LoVo (cell line): ENCODE results near the gene GLP1R.

Source experiments
- DNase-seq: peaks from one replicate; pipeline ENCODE4 v3.0.0-alpha.2; 2016; ENCODE audit warnings: low spot score

GLP1R gene

GRCh38 chr6:39044181-39044580, 4.4 kb upstream of the GLP1R start:
- no peak for DNase-seq

- no peak for DNase-seq
These were observed 900 bp upstream of the GLP1R start for GRCh38 chr6:39047434-39048327.

GRCh38 chr6:39049575-39050283, 1.1 kb downstream of the GLP1R start:
- DNase-seq = no peak

- no peak for DNase-seq
These were observed 2.0 kb downstream of the GLP1R start for GRCh38 chr6:39050453-39051112.

GRCh38 chr6:39051399-39052122, 3.0 kb downstream of the GLP1R start:
- DNase-seq = no peak

- DNase-seq = no peak
These were observed 4.5 kb downstream of the GLP1R start for GRCh38 chr6:39053016-39053624.

- DNase-seq = no peak
These were observed 5.4 kb downstream of the GLP1R start for GRCh38 chr6:39053854-39054576.

DNA sequence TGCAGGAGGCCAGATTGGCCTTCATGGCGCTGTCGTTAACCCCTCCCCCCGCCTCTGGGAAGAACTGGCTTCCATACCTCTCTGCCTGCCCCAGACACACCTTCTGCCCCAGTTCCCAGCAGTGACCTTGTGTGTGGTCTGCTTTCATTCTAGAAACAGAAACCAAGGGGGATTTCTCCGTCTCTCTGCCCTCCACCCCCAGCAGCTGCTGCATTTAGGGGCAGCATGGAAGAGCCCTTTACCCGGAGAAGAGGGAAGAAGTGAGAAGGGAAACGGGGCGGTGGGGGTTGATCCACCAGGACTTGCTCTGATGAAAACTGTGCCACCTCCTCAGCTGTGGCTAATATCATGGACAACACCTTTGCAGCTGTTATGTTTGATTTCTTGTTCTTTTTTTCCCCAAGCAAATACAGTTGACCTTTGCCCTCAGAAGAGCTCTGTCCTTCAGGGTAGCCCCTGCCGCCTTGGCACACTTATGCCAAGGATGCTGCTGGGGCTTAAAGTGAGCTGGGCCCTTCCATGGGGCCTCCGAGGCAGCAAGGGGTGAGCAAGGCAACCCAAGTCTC, 6.1 kb downstream of the GLP1R start:
- DNase-seq = no peak

- DNase-seq = no peak
These were observed 7.1 kb downstream of the GLP1R start for GRCh38 chr6:39055661-39056060.

DNA sequence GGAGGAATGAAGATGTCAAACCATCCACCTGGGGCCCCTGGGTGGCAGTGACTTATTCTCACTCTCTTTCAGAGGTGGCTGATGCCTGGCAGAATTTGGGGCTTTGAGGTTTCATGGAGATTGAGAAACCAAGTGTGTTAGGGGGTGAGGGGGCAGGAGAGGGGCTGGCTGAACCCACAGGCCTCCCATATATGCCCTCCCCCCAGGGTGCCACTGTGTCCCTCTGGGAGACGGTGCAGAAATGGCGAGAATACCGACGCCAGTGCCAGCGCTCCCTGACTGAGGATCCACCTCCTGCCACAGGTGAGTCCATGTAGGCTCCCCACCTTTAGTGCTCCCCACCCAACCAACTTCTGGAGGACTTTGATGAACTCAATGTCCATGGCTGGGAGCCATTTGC, 7.6 kb downstream of the GLP1R start:
- DNase-seq = no peak

GRCh38 chr6:39056681-39057080, 8.1 kb downstream of the GLP1R start:
- DNase-seq = no peak

- no peak for DNase-seq
These were observed 8.9 kb downstream of the GLP1R start for GRCh38 chr6:39057251-39058155.

DNA sequence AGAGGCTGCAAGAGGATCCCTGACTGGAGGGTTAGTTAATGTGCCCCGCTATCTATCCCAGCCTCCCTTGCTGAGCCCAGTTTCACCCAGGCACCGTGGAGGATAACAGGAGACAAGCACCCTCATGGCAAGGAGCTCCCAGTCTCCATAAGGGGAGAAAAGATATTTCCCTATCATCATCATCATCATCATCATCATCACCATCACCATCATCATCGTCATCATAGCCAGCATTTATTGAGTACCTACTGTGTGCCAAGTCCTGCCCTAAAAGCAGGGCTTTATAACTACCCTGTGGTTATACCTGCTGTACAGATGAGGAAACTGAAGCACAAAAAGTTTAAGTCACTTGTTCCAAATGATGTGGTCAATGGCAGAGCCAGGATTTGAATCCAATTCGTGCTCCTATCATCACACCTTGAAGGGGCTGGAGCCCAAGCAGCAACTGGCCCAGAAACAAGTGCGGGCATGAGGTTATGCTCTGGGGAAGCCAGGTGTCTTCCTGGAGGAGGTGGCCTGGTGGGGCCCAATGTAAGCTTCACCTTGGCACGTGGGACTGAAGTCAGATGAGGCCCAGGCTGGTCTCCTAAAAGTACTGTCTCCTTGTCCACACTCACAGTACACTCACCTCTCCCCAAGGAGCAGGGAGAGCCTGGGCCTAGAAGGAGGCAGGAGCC, 10.0 kb downstream of the GLP1R start:
- DNase-seq = no peak

DNA sequence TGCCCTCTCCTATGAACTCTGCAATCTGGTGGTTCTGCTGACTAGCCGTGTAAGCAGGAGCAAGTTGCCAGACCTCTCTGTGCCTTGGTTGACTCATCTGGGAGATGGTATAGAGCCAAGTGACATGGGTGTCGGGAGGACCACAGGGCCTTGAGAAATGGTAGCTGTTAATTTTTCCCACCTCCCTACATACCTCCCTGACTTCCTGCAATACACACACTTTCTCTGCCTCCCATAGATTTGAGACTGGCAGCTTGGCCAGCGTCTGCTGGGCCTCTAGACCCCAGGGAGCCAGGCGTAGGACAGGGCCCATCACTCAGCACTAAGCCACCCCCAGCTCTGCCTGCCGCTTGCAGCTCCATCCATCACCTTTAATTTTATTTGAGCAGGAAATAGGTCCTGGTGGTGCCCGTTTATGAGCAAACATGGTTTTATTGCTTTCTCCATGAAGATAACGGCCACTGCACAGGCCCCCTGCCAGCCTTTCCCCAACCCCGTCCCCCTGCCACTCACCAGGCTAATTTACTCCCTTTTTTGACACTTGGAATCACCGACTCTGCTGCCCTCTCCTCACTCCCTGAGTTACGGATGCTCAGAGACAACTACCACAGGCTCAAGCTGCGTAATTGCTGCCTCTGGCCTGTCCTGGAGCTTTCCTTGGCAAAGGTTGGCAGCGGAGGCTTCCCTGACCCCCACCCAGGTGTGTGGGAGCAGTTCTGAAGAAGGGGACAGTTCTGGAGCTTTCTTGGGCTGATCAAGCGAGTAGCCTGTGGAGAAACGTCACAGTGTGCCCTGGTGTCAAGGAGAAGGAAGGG, 11.1 kb downstream of the GLP1R start:
- DNase-seq = no peak

GRCh38 chr6:39060467-39061160, 12.0 kb downstream of the GLP1R start:
- DNase-seq = no peak

DNA sequence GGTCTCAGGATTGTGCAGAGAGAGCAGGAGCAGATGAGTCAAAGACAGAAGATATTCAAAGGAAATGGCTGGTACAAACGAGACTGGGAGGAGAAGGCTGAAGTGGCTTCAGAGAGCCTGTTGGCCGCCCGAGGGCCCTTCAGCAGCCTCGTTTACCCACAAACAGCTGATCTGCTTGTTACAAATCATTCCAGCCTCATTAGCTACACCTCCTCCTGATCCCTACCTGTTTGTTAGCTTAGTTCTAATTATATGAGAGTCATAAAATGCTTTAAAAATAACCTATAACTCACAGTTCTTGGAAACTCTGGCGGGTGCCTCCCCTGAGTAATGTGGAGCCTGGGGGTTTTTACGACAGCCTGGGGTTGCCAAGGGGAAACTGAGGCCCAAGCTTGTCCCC, 12.6 kb downstream of the GLP1R start:
- DNase-seq = no peak

- DNase-seq = no peak
These were observed 13.0 kb downstream of the GLP1R start for GRCh38 chr6:39061588-39061987.
